ENCODE measurements around the gene FABP3.

Gene FABP3

DNA sequence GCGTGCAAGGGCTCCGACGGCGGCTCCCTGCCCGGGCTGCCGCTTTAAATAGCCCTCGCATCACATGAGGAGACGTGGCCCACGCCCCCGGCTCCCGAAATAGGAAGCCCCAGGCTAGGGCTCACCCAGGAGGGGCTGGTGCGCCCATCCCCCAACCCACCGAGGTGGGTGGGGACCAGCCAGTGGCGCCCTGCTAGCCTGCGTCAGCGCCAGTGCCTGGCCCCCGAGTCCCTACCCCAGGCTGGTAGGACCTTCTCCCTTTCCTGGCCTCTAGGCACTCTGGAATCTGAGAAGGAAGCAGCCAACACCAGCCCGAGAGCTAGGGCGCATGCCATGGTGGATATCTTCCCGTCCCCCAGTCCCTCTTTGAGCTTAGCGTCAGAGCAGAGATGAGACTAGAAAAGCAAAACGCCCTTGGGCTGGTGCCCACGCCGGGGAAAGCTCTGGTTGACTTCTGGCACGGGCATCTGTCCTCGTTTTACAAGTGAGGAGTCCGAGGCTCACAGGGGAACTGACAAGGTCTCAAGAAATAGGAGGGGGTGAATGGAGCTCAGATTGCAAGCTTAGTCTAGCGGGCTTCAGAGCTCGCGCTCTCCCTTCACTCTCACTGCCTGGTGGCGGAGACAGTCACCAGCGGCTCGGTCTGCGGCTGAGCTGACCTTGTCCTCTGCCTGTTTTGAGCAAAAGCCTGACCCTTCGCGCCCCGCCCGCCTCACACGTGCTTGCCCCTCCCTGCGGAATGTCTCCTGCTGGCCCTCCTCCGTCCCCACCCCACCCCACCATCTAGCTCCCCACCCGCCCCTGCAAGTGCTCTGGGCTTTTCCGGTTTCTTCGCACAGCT lies at the start of gene FABP3:
Gene FABP3, minus strand, starts transcription at position 21 of the 841 bp plus-strand sequence. CDS start 62 bp downstream, outside the sequence.
- DNase-seq (ENCODE audit: low read depth) = no peak

DNA sequence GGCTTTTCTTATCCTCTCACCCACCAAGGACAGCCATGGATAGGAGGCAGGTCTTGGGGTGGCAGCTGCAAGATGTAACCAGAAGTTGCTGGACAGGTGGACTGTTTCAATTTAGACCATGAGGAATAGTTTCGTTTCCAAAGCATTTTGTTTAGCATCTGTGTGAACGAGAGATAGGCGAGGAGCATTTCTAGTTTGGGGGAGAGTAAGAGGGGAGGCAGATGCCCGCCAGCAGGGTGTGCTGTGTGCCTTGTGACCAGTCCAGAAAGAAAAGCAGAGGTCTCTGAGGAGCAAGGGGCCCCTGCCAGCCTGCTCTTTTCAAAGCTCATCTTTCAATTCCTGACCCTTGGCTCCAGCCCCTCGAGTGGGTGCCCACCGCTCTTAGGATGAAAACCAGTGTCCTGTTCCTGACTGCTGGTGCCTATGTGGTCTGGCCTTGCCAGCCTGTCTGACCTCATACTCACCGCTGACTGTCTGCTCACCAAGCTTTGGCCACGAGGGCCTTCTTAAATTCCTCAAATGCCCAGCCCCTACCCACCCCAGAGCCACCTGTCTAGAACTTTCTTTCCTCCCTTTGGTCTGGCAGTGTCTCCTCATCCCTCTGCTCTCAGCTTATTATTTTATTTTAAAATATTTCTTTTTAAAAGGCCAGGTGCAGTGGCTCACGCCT lies 48.6 kb upstream of the FABP3 start:
- DNase-seq (ENCODE audit: low read depth) = no peak

DNA sequence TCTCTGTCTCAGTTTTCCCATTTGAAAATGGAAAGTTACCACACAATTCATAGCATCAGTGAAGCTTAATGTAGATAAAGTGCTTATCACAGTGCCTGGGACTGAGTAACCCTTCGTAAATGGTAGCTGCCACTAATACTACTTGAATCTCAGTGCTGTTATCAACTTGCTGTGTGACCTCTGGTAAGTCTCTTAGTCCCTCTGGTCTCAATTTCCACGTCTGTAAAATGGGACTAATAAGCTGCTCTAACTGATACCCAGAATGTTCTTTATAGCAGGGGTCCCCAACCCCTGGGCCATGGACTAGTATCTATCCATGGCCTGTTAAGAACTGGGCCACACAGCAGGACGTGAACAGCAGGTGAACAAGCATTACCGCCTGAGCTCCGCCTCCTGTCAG lies 47.8 kb upstream of the FABP3 start:
- DNase-seq (ENCODE audit: low read depth) = no peak

DNA sequence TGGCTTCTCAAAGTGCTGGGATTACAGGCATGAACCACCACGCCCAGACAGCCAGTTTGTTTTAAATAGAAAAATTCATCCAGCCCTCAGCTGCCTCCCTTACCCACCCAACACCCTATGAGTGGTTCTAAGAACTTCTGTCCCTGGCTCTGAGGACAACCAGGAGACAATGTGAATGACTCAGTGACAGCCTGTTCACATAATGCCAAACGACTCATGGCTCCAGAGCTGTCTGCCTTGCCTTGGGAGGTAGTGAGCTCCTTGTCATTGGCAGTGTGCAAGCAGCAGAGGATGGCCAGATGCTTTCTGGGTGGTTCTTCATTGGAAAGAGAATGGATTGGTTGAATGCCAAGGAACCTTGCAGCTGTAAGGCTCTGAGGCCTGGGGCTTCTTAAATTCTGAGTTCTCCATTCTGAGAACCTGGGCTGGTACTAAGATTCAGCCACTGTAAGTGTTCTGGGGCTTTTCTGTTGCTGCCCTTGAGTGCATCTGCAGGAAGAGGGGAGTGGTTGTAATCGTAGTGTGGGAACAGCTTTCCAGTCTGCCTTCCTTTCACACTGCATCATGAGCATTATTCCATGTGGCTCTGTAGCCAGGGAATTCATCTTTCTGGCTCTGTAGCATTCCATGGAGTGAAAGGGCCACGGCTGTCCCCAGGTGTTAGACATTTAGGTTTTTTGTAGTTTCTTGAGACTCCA lies 45.9 kb upstream of the FABP3 start:
- no peak for DNase-seq (ENCODE audit: low read depth)

DNA sequence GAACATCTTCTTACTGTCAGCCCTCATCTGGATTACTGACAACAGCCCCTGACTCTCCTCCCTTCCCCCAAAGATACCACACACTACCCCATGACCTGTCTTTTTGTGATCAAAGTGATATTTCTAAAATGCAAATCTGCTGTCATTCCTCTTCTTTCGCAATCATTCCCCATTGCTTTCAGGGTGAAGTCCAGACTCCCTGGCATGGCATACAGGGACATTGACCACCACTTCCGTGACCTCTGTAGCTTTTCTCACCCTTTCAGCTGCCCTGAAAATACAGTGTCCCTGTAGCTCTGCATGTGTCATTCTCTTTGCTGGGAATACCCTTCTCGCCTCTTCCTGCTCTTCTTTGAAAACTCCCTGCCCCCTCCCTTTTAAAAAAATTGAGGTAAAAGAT lies 44.3 kb upstream of the FABP3 start:
- no peak for DNase-seq (ENCODE audit: low read depth)

DNA sequence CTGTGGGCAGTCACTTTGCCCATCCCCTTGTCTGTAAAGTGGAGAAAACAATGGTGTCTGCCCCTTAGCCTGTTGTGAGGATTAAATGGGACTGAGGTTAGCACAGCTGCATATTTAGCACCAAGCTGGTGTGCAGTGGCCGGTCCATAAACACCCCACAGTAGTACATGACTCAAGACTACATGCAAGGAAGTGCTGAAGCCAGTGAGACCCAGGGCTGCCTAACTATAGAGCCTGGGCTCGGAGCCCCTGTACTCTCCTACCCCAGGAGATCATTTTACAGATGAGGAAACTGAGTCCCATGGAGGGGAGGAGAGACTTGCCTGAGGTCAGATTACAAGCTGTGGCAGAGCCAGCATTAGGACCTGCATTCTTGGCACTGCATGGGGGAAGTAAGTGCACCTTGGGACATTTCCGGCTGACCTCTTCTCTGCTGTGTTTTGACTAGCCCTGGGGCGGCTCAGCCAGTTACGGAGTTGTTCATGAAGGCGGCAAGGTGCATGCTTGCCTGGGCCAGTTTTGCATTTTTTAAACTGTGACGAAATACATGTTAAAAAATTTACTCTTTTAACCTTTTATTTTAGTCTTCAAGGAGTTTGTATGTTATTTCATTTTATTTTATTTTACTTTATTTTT lies 43.3 kb upstream of the FABP3 start:
- DNase-seq (ENCODE audit: low read depth) = no peak

DNA sequence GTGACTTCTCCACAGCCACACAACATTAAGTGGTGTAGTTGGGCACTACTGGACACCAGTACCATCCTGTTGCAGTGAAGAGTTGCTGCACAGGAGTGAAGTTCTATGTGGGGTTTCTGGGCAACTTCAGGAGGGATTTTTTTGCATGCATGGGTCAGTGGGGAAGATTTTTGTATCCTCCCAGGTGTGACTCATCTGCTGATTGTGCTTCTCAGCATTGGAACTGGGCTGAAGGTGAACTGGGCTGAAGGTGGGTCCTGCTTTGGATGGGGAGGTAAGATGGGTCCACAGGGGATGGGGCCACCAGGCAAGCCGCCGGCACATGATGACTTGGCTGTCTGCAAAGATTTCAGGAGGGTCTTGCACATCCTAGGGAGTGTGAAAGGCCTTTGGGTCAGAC lies 42.8 kb upstream of the FABP3 start:
- no peak for DNase-seq (ENCODE audit: low read depth)

DNA sequence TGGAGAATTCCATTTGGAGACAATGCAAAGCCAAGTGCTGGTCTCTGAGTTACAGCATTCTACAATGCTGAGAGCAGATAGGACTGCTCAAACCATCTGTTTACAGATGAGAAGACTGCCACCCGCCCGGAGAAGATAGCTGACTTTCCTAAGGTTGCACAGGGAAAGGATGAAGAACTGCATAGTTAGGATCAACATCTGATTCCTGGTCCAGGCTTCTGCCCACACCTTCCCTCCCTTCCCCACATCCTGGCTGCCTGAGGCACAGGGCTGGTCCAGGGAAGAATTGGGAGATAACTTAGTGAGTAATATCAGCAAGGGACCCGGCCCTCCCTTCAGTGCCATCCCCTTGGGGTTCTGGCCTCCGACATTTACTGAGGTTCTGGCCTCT lies 42.1 kb upstream of the FABP3 start:
- no peak for DNase-seq (ENCODE audit: low read depth)

DNA sequence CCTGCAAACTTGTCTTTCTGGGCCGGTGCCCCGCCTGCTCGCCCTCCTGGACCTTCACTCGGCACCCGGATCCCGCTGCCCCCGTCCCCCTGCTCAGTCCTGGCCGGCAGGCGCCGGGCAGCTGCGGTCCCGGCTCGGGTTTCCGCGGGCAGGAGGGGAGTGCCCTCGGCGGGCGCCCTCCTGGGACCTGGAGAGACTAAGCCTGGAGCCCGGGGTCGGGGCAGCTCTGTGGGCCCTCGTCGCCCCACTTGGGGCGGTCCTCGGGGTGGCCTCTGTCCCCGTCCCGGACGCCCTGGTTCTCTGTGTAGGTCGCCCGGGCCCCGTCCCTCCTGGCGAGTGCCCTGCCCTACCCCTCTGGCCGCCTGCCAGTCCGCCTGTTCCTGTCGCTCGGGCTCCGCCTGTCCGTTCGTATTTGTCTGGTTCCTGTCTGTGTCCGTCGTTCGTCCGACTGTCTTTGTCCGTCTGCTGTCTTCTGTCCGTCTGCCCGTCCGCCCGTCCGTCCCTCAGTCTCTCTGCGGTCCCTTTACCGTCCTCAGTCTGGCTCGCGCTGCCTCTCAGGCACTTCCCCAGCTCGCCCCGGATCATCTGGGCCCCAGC lies 40.6 kb upstream of the FABP3 start:
- no peak for DNase-seq (ENCODE audit: low read depth)

DNA sequence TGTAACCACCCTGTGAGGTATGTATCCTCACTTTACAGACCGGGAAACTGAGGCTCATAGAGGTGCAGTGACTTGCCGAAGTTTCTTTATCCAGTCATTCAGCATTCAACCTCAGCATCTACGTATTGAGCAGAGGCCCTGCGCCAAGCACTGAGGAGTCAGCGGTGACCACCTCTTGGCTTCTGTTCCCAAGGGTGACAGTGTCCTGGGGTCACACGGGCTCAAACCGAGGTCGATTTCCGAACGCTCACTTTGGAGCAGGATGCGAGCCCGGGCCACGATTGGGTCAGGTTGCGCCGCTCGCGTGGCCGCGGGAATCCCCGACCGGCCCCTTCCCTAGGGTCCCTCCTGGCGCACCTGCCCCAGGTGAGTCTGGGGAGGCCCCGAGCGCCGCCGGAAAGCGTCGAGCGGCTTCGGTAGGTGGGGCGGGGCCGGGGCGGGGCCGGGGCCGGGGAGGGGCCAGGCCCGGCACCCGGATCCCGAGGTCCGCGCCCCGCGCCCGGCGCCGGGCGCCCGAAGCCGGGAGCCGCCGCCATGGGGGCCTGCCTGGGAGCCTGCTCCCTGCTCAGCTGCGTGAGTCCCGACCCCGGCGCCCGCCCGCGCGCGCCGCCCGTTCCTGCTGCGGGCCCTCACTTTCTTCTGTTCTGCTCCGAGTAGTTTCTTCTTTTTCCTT lies 40.0 kb upstream of the FABP3 start, which contains the start of gene SERINC2:
Gene SERINC2, plus strand, starts transcription at position 482 of the 673 bp plus-strand sequence. Its CDS starts 53 bp downstream, at position 535.
- DNase-seq (ENCODE audit: low read depth) = no peak

DNA sequence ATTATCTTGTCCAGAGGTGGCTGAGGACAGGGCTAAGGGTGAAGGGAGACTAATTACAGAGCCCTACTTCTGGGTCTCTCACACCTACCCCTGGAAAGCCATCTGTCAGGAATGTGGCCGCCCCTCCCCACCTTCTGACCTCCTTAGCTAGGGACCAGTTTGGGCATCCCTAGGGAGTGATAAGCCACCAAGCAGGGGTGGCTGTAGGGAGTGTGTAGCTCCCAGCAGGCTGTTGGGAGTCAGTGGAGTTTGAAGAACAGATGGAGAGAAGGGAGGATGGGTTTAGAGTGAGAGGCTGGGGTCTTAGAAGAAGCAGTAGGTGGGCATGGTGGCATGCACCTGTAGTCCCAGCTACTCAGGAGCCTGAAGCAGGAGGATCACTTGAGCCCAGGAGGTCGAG lies 39.3 kb upstream of the FABP3 start:
- no peak for DNase-seq (ENCODE audit: low read depth)

DNA sequence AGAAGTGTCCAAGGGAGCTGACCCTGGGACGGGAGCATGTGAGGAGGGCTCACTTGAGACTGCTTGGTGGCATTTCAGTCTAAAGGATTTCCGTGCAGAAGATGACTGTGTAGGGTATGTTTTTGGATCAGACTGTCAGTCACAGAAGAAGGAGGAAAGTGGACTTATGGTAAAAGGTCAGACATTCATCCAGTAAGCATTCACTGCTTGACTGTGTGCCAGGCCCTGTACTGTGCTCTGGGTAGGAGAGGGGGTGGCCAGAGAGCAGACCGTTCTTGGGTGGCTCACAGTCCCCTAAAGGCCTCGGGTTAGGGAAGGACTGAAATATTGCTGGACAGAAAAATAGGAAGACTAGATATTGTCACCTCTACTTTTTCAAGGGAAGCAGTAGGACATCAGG lies 38.0 kb upstream of the FABP3 start:
- no peak for DNase-seq (ENCODE audit: low read depth)

DNA sequence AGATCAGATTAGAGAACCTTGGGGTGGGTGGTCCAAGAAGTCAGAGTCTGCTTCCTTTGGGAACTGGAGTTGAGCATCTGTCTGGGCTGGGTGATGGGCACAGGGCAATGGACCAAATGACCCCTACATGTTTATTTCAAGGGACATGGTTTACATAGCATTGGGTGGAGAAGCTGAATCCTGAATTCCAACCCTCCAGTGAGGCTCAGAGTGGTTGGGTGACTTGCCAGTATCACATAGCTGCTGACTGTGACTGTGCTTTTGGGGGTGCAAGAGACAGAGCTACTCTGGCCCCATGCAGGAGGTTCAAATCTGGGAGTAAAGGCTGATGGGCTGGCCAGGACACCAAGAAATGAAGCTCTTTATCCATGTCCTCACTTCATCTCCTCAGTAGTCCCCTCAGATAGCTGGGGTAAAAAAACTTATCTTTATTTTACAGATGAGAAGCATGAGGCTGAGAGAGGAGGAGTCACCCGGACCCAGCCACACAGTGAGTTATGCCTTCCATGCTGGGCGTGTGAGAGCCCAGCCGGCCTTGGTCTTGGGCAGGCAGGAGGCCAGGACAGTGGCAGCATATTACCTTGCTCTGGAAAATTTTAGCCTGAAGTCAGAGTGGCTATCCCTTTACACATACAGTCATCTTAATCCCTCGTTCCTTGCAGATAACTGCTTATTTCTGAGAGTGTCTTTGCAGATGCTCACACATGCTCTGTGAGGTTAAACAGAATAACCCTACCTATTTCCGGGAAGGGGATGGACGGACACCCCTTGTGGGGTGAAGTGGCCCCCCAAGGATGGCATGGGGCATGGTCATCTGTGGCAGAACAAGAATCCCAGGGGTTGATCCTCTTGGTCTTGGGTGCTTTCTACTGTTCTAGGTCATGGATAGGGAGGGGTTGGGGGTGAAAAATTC lies 37.3 kb upstream of the FABP3 start:
- no peak for DNase-seq (ENCODE audit: low read depth)

DNA sequence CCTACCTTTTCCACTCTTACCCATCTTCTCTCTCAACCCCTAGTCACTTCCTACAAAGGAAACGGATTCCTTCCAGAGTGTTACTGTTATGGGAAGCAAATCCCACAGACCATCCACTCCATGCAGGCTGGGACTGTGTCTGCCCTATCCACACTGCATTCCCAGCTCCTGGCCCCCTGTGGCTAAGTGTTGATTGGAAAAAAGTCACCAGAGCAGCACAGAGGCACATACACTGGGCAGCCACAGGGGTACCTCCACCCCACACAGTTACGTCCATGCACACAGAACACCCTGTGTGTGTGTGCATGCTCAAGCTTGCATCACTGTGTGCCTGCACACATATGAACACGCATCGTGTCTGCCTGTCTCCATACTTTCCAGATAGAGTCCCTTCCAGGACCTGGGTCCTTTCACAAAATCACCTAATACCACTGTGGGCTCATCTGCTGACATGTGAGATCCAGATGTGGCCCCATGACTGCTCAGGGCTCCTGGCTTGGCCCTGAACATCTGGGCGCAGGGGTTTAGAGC lies 36.0 kb upstream of the FABP3 start:
- no peak for DNase-seq (ENCODE audit: low read depth)

DNA sequence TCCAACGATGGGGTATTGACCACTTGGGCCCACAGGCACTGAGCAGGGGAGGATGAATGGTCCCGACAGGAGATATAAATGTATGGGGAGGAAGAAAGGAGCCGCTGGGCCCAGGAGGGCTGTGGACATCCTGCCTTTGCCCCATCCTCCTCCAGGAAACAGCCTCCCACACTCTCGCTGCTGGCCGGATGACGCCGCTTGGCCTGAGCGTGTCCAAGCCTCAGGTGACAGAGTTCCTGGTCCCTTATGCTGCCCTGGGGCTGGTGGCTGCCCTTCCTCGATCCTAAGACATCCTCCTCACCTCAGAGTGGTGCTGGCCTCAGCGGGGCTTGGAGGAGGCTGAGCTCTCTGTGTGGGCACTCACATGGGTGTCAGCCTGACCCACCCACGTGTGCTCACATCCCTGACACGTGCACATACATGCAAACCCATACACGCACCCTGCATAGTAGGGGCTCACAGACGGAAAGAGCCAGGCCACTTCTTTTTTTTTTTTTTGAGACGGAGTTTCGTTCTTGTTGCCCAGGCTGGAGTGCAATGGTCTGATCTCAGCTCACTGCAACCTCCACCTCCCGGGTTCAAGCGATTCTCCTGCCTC lies 34.3 kb upstream of the FABP3 start:
- DNase-seq (ENCODE audit: low read depth) = no peak

DNA sequence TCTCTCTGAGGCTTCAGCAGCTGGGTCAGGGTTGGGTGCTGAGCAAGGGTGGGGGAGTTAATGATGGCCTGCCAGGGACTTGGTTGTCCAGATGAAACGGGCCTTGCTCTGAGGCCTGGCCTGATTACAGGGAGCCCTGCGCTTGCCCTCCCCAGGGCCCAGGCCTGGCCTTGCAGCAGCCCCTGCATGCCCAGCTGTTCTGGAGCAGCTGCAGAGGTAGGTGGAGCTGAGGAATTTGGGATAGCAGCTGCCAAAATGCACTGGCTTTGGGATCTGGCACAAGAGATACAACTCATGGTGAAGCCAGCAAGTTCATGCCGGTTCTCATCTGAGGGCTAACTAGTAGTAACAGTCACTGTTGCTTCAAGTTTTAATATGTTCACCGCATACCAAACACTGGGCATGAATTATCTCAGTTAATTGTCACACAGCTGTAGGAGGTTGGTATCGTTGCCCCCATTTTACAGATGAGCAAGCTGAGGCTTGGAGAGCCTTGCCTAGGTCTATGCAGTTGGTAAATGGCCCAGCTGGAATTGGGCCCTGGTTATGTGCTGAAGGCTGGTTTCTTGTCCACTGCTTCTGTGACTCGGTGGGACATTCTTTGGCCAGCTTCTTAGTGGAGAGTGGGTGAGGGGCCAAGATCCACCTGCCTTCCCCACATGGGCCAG lies 32.8 kb upstream of the FABP3 start:
- no peak for DNase-seq (ENCODE audit: low read depth)

DNA sequence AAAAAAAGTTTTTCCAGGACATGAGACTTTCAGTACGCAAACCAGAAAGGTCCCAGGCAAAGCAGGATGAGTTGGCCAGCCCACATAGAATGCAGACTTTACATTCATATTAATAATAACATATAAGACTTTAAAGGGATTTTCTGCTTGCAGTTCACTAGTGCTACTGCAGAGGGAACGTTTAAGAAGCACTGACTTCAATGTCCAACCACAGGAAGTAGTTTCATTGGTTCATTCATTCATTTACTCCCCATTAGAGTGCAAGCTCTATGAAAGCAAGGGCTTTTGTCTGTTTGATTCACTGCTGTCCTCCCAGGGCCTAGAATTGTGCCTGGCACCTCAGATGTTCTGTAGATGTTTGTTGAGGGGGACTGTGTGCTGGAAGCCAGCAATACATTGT lies 28.4 kb upstream of the FABP3 start:
- no peak for DNase-seq (ENCODE audit: low read depth)

DNA sequence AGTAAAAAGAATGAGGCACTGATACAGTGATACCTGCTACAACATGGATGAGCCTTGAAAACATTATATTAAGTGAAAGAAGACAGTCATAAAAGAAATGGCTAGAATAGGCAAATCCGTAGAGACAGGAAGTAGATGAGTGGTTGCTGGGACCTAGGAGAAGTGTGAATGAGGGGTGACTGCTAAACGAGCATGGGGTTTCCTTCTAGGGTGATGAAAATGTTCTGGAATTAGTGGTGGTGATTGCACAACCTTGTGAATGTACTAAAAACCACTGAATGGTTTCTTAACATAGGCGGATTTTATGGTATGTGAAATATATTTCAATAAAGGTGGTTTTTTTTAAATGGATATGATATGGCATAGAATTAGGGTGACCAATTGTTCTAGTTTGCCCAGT lies 27.5 kb upstream of the FABP3 start:
- DNase-seq (ENCODE audit: low read depth) = no peak

DNA sequence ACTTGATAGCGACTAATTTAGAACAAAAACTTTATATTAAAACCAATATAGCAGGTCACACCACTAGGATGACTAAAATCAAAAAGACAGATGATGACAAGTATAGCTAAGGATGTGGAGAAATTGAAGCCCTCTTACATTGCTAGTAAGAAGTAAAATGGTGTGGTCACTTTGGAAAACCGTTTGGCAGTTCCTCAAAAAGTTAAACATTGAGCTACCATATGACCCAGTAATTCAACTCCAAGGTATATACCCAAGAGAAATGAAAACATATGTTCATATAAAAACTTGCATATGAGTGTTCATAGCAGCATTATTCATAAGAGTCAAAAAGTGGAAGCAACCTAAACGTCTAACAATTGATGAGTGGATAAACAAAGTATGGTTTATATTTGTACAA lies 27.1 kb upstream of the FABP3 start:
- DNase-seq (ENCODE audit: low read depth) = no peak
